Measurements from ENCODE around the gene ELMO1.

Gene ELMO1

GRCh38 chr7:37376386-37376785 is 72.3 kb downstream of the ELMO1 start:
- TF ChIP-seq CTCF (IDR thresholded peaks at IDR 0.05; ENCODE audit: insufficient read depth, low read length, missing control alignments) = no peak
- DNase-seq (ENCODE audit: low read depth, low spot score) = no peak
- no peak overlapping the region for H3K4me3 ChIP-seq (ENCODE audit: low read depth, low read length)
- ChIA-PET CTCF (no interaction called here), POLR2A (no interaction called here)

- CTCF ChIA-PET = no interaction called here
- no peak for TF ChIP-seq CTCF (IDR thresholded peaks at IDR 0.05; ENCODE audit: insufficient read depth, low read length, missing control alignments)
- POLR2A ChIA-PET = no interaction called here
- no peak for DNase-seq (ENCODE audit: low read depth, low spot score)
- no peak overlapping the region for H3K4me3 ChIP-seq (ENCODE audit: low read depth, low read length)
Measured at GRCh38 chr7:37372750-37373149, 75.9 kb downstream of the ELMO1 start.

- TF ChIP-seq CTCF (IDR thresholded peaks at IDR 0.05; ENCODE audit: insufficient read depth, low read length, missing control alignments) = no peak
- no peak overlapping the region for H3K4me3 ChIP-seq (ENCODE audit: low read depth, low read length)
- no peak for DNase-seq (ENCODE audit: low read depth, low spot score)
- ChIA-PET POLR2A (no interaction called here), CTCF (no interaction called here)
Measured at GRCh38 chr7:37371755-37372154, 76.9 kb downstream of the ELMO1 start.

GRCh38 chr7:37369906-37370305 is 78.8 kb downstream of the ELMO1 start:
- no peak for DNase-seq (ENCODE audit: low read depth, low spot score)
- H3K4me3 ChIP-seq (ENCODE audit: low read depth, low read length) = no peak overlapping the region
- POLR2A ChIA-PET = no interaction called here
- CTCF ChIA-PET = no interaction called here
- no peak for TF ChIP-seq CTCF (IDR thresholded peaks at IDR 0.05; ENCODE audit: insufficient read depth, low read length, missing control alignments)

GRCh38 chr7:37368540-37368939 is 80.1 kb downstream of the ELMO1 start:
- TF ChIP-seq CTCF (IDR thresholded peaks at IDR 0.05; ENCODE audit: insufficient read depth, low read length, missing control alignments) = no peak
- CTCF ChIA-PET = no interaction called here
- DNase-seq (ENCODE audit: low read depth, low spot score) = no peak
- no peak overlapping the region for H3K4me3 ChIP-seq (ENCODE audit: low read depth, low read length)
- POLR2A ChIA-PET = no interaction called here

- TF ChIP-seq CTCF (IDR thresholded peaks at IDR 0.05; ENCODE audit: insufficient read depth, low read length, missing control alignments) = no peak
- no peak overlapping the region for H3K4me3 ChIP-seq (ENCODE audit: low read depth, low read length)
- DNase-seq (ENCODE audit: low read depth, low spot score) = no peak
- ChIA-PET POLR2A (no interaction called here), CTCF (no interaction called here)
Measured at GRCh38 chr7:37367010-37367409, 81.7 kb downstream of the ELMO1 start.
